HCT116 (cell line): ENCODE results near the gene UNC79. TPM values are rescaled to one million over a fixed set of nuclear protein-coding genes. Genes with fewer than 3 reads are reported as not detected.

ENCODE experiments used
- ATAC-seq: fragments of 200-7000 bp; cut with Tn5 transposase; 2 replicates; pipeline ENCODE4 v1.9.1; 2020; ENCODE audit warnings: mild to moderate bottlenecking, moderate library complexity
- BruUV-seq: library from RNA; stranded (reverse); fragments of 400-500 nt; replicated peaks from 2 replicates; lab custom pipeline; 2021; lab: Mats Ljungman, UMichigan
- CTCF ChIA-PET: fragments of 300-600 bp; sonication (Branson Sonifier 250); formaldehyde crosslinking; loops from one replicate; lab custom pipeline; 2021; ENCODE audit warnings: antibody characterized with exemption; lab: Charles Lee
- POLR2A ChIA-PET: fragments of 300-600, 350-600 bp; sonication (Branson Sonifier 250); formaldehyde crosslinking; loops from one replicate; lab custom pipeline; 2021; ENCODE audit warnings: antibody characterized with exemption; lab: Charles Lee
- RAD21 ChIA-PET, 2 experiments: fragments of 300-600 bp; sonication (Branson Sonifier 250); formaldehyde crosslinking; loops; one replicate each; lab custom pipeline; 2023; ENCODE audit warnings: low total read pairs in 2 of 2; ENCODE audit not compliant: uncharacterized antibody in 2 of 2, unreplicated experiment in 2 of 2, low non-redundant PET in 1 of 2; lab: Charles Lee
- DNase-seq: peaks from one replicate; pipeline ENCODE4 v3.0.0-alpha.2; 2010; ENCODE audit warnings: low read depth, low spot score
- H2AFZ ChIP-seq: fragments of 200-600 bp; shearing (Covaris generic), sonication (generic); 2 replicates; pipeline ENCODE4 v1.6.1; 2017; ENCODE audit warnings: low read depth, mixed run types, mixed read lengths, antibody characterized with exemption, low read length; ENCODE audit not compliant: poor library complexity, severe bottlenecking
- H3K27ac ChIP-seq: 2 replicates; pipeline ENCODE4 v1.5.1; 2012; ENCODE audit warnings: low read depth, low read length
- H3K27me3 ChIP-seq: fragments of 200-600 bp; sonication (generic); 2 replicates; pipeline ENCODE4 v1.6.1; 2016; ENCODE audit warnings: mixed run types, low read length, mixed read lengths; ENCODE audit not compliant: insufficient read depth
- H3K36me3 ChIP-seq, 2 experiments: fragments of 200-500 bp in 1 of 2; fragments of 200-600 bp in 1 of 2; sonication (Bioruptor generic) in 1 of 2; sonication (generic) in 1 of 2; 2 replicates each; pipeline versions ENCODE4 v1.5.1 to v1.6.1; 2014 to 2016; ENCODE audit warnings: low read length in 2 of 2, inconsistent platforms in 1 of 2, mixed read lengths in 1 of 2, mixed run types in 1 of 2; ENCODE audit not compliant: insufficient read depth in 2 of 2, control insufficient read depth in 1 of 2
- H3K4me1 ChIP-seq, 2 experiments: fragments of 200-600 bp in 1 of 2; sonication (generic) in 1 of 2; 2 replicates each; pipeline versions ENCODE4 v1.5.1 to v1.6.1; 2012 to 2017; ENCODE audit warnings: low read length in 2 of 2, inconsistent platforms in 1 of 2, mild to moderate bottlenecking in 1 of 2, mixed read lengths in 1 of 2, mixed run types in 1 of 2, moderate library complexity in 1 of 2; ENCODE audit not compliant: insufficient read depth in 2 of 2, control insufficient read depth in 1 of 2
- H3K4me2 ChIP-seq: fragments of 200-600 bp; sonication (generic); 2 replicates; pipeline ENCODE4 v1.6.1; 2017; ENCODE audit warnings: mixed run types, low read length, mixed read lengths
- H3K4me3 ChIP-seq, 2 experiments: fragments of 200-600 bp in 1 of 2; sonication (generic) in 1 of 2; replicated peaks in 1 of 2; 2 replicates each; pipeline ENCODE4 v1.5.1; 2011 to 2016; ENCODE audit warnings: low read length in 2 of 2, control low read depth in 1 of 2, low read depth in 1 of 2, mild to moderate bottlenecking in 1 of 2, mixed read lengths in 1 of 2, mixed run types in 1 of 2
- H3K79me2 ChIP-seq: fragments of 200-600 bp; sonication (generic); 2 replicates; pipeline ENCODE4 v1.6.1; 2017; ENCODE audit warnings: mild to moderate bottlenecking, mixed run types, low read length, moderate library complexity, mixed read lengths; ENCODE audit not compliant: insufficient read depth
- H3K9ac ChIP-seq: fragments of 200-600 bp; sonication (generic); 2 replicates; pipeline ENCODE4 v1.6.1; 2016; ENCODE audit warnings: low read length, mixed read lengths
- H3K9me2 ChIP-seq: fragments of 200-600 bp; sonication (generic), shearing (Covaris generic); 2 replicates; pipeline ENCODE4 v1.6.1; 2017; ENCODE audit warnings: mixed run types, mild to moderate bottlenecking, moderate library complexity; ENCODE audit not compliant: insufficient read depth
- H3K9me3 ChIP-seq, 2 experiments: fragments of 200-500 bp in 1 of 2; fragments of 200-600 bp in 1 of 2; sonication (Bioruptor generic) in 1 of 2; sonication (generic) in 1 of 2; 2 replicates each; pipeline ENCODE4 v1.6.1; 2014 to 2017; ENCODE audit warnings: low read length in 2 of 2, mixed read lengths in 2 of 2, inconsistent platforms in 1 of 2, low read depth in 1 of 2, mild to moderate bottlenecking in 1 of 2, mixed run types in 1 of 2, moderate library complexity in 1 of 2; ENCODE audit not compliant: control insufficient read depth in 1 of 2, insufficient read depth in 1 of 2
- H4K20me1 ChIP-seq: fragments of 200-600 bp; sonication (generic), shearing (Covaris generic); 2 replicates; pipeline ENCODE4 v1.6.1; 2017; ENCODE audit warnings: mixed run types, mild to moderate bottlenecking, moderate library complexity; ENCODE audit not compliant: insufficient read depth
- CBX3 ChIP-seq: IDR thresholded peaks from 2 replicates; pipeline ENCODE4 v1.6.1; 2012; ENCODE audit warnings: low read depth
- CEBPB ChIP-seq: IDR thresholded peaks from 2 replicates; pipeline ENCODE4 v1.6.1; 2012; ENCODE audit warnings: low read depth
- EGR1 ChIP-seq: IDR thresholded peaks from 2 replicates; pipeline ENCODE4 v1.6.1; 2012; ENCODE audit warnings: low read depth
- ELF1 ChIP-seq: IDR thresholded peaks from 2 replicates; pipeline ENCODE4 v1.6.1; 2012; ENCODE audit warnings: low read depth, borderline replicate concordance
- EZH2 ChIP-seq: fragments of 200-600 bp; sonication (generic); IDR thresholded peaks from 2 replicates; pipeline ENCODE4 v1.6.1; 2017; ENCODE audit warnings: antibody characterized with exemption, mixed run types
- FOSL1 ChIP-seq: IDR thresholded peaks from 2 replicates; pipeline ENCODE4 v1.6.1; 2012; ENCODE audit warnings: low read depth
- JUND ChIP-seq: IDR thresholded peaks from 2 replicates; pipeline ENCODE4 v1.6.1; 2012
- POLR2A ChIP-seq: IDR thresholded peaks from 2 replicates; pipeline ENCODE4 v1.7.0; 2011; ENCODE audit warnings: borderline replicate concordance; ENCODE audit not compliant: insufficient read depth, insufficient read length; ENCODE audit errors: extremely low read depth
- RAD21 ChIP-seq: IDR thresholded peaks from 2 replicates; pipeline ENCODE4 v1.6.1; 2012; ENCODE audit warnings: low read depth, mild to moderate bottlenecking
- SIN3A ChIP-seq: IDR thresholded peaks from 2 replicates; pipeline ENCODE4 v1.6.1; 2012; ENCODE audit warnings: low read depth
- SRF ChIP-seq: IDR thresholded peaks from 2 replicates; pipeline ENCODE4 v1.6.1; 2012; ENCODE audit warnings: low read depth
- TCF7L2 ChIP-seq: IDR thresholded peaks from 2 replicates; pipeline ENCODE4 v1.7.0; 2011; ENCODE audit warnings: borderline replicate concordance, inconsistent platforms; ENCODE audit not compliant: insufficient read depth, insufficient read length; ENCODE audit errors: extremely low read depth
- YY1 ChIP-seq: IDR thresholded peaks from 2 replicates; pipeline ENCODE4 v1.6.1; 2011; ENCODE audit warnings: low read length, low read depth, moderate library complexity, mild to moderate bottlenecking; ENCODE audit not compliant: insufficient replicate concordance; ENCODE audit errors: extremely low read depth
- ZFX ChIP-seq: fragments of 450-650 bp; IDR thresholded peaks from 2 replicates; pipeline ENCODE4 v1.6.1; 2017
- ZNF274 ChIP-seq: fragments of 200-500 bp; sonication (Bioruptor generic); IDR thresholded peaks from 2 replicates; pipeline ENCODE4 v1.6.1; 2014; ENCODE audit warnings: mild to moderate bottlenecking, low read depth, low read length, inconsistent platforms
- intact Hi-C: fragments of 100-400 bp; cut with micrococcal nuclease; formaldehyde crosslinking; loops from 2 replicates; pipeline ENCODE4 v1.10.0; 2022
- total RNA-seq: library from RNA; stranded (reverse); gene quantifications from one replicate; pipeline ENCODE4 v1.2.1, GENCODE V29; 2021; ENCODE audit not compliant: unreplicated experiment
- TF ChIP-seq, protein P1 (sequence below): IDR thresholded peaks from 2 replicates; pipeline ENCODE4 v1.6.1; 2012
- TF ChIP-seq, protein P2 (sequence below), 3 experiments: fragments of 200-600 bp in 1 of 3; sonication (generic) in 1 of 3; IDR thresholded peaks in 2 of 3; conservative IDR thresholded peaks in 1 of 3; 2 replicates each; pipeline ENCODE4 v1.5.1; 2012 to 2017; ENCODE audit warnings: low read depth in 2 of 3, low read length in 2 of 3, antibody characterized with exemption in 1 of 3, borderline replicate concordance in 1 of 3, control low read depth in 1 of 3, mild to moderate bottlenecking in 1 of 3, mixed read lengths in 1 of 3, mixed run types in 1 of 3, moderate library complexity in 1 of 3; ENCODE audit not compliant: insufficient read depth in 1 of 3

UNC79 gene
- total RNA-seq, 1 experiment from 2014 or later = 0.10 TPM

DNA sequence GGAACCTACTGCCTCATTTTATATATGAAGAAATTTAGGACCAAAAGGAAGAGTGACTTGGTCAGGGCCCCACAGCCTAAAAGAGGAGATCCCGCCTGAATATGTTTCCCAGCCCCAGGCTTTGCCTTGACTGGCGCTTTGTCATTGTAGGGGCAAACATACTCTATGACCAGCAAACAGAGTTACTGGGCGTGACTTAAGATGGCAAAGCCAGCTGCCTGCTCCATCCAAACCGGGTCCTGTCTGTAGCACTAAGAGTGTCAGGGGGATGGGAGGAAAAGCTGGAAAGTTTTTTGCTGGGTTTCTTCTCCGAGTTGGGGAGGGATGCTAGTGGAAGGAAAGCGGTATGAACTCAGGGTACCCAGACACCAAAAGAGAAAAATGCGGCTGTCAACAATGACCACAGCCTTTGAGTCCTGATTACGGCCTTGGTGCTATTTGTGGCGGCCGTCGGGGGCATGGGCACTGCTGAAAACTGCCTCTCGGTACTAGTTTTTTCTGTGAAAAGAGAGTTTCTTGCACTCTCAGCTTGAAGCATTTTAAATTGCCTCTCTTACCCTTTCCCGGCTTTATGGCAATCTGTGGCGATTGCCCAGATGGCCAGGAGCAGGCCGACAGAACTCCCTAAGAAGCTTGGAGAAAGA is 274.9 kb downstream of the UNC79 start:
- Histone ChIP-seq H3K27me3 (no peaks in the 10 kb centered on the region), H3K27ac (no peak overlapping the region), H3K36me3 (no peaks in the 10 kb centered on the region), H4K20me1 (no peaks in the 10 kb centered on the region), H3K9me2 (no peaks in the 10 kb centered on the region), H3K4me2 (no peak overlapping the region), H3K79me2 (no peaks in the 10 kb centered on the region), H3K9ac (no peak overlapping the region), H2AFZ (no peak overlapping the region), H3K4me1 (no peaks in the 10 kb centered on the region), H3K4me3 (no peak overlapping the region), H3K9me3 (no peaks in the 10 kb centered on the region)
- CTCF ChIA-PET = no interaction called here
- no TSS peak for BruUV-seq
- TF ChIP-seq EZH2 (no peak), YY1 (no peak), FOSL1 (no peak), RAD21 (no peak), POLR2A (no peak), SIN3A (no peak), CEBPB (no peak), EGR1 (no peak), TCF7L2 (no peak), CBX3 (no peak), ZNF274 (no peak), ZFX (no peak), ELF1 (no peak), JUND (no peak), SRF (no peak)
- TF ChIP-seq, protein P1, sequence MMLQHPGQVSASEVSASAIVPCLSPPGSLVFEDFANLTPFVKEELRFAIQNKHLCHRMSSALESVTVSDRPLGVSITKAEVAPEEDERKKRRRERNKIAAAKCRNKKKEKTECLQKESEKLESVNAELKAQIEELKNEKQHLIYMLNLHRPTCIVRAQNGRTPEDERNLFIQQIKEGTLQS = no peak
- TF ChIP-seq, protein P2, sequence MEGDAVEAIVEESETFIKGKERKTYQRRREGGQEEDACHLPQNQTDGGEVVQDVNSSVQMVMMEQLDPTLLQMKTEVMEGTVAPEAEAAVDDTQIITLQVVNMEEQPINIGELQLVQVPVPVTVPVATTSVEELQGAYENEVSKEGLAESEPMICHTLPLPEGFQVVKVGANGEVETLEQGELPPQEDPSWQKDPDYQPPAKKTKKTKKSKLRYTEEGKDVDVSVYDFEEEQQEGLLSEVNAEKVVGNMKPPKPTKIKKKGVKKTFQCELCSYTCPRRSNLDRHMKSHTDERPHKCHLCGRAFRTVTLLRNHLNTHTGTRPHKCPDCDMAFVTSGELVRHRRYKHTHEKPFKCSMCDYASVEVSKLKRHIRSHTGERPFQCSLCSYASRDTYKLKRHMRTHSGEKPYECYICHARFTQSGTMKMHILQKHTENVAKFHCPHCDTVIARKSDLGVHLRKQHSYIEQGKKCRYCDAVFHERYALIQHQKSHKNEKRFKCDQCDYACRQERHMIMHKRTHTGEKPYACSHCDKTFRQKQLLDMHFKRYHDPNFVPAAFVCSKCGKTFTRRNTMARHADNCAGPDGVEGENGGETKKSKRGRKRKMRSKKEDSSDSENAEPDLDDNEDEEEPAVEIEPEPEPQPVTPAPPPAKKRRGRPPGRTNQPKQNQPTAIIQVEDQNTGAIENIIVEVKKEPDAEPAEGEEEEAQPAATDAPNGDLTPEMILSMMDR (IDR thresholded peaks at IDR 0.05 in 2 of 3, conservative IDR thresholded peaks at IDR 0.05 in 1 of 3; ENCODE audit: borderline replicate concordance in 1 of 3, insufficient read depth in 1 of 3, low read depth in 2 of 3, low read length in 2 of 3) = no peak
- RAD21 ChIA-PET = no interaction called here
- ATAC-seq (no peak), DNase-seq (no peak)
- intact Hi-C loops = no loop called here
- POLR2A ChIA-PET = no interaction called here
